WI38 (cell line): ENCODE results near the gene SGK1.

ENCODE experiments used
- H3K4me3 ChIP-seq: 2 replicates; pipeline ENCODE4 v1.5.1; 2011; ENCODE audit warnings: low read depth, mild to moderate bottlenecking, control low read depth, low read length
- TF ChIP-seq, protein P1 (sequence below): IDR thresholded peaks from 2 replicates; pipeline ENCODE4 v1.5.1; 2012; ENCODE audit warnings: low read depth, mild to moderate bottlenecking, control low read depth, low read length

The SGK1 gene

DNA sequence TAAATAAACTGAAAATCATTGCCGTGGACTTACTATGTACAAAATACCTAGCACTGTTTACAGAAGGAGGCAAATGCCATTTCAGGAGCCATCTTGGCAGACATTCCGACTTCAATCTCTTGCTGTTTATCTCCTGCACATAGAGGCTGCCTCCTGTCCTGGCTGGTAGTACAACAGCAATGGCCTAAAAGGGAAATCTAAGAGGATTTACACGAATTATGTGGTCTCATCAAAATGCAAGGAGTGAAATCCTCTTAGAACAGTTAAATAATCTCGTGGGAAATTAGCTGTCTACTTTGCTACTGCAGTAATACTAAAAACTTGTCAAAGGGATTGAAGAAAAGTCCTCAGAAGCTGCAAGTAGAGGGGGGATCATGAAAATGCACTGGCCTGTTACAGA lies 183.3 kb downstream of the SGK1 start:
- TF ChIP-seq, protein P1, sequence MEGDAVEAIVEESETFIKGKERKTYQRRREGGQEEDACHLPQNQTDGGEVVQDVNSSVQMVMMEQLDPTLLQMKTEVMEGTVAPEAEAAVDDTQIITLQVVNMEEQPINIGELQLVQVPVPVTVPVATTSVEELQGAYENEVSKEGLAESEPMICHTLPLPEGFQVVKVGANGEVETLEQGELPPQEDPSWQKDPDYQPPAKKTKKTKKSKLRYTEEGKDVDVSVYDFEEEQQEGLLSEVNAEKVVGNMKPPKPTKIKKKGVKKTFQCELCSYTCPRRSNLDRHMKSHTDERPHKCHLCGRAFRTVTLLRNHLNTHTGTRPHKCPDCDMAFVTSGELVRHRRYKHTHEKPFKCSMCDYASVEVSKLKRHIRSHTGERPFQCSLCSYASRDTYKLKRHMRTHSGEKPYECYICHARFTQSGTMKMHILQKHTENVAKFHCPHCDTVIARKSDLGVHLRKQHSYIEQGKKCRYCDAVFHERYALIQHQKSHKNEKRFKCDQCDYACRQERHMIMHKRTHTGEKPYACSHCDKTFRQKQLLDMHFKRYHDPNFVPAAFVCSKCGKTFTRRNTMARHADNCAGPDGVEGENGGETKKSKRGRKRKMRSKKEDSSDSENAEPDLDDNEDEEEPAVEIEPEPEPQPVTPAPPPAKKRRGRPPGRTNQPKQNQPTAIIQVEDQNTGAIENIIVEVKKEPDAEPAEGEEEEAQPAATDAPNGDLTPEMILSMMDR = no peak
- H3K4me3 ChIP-seq = no peak overlapping the region

DNA sequence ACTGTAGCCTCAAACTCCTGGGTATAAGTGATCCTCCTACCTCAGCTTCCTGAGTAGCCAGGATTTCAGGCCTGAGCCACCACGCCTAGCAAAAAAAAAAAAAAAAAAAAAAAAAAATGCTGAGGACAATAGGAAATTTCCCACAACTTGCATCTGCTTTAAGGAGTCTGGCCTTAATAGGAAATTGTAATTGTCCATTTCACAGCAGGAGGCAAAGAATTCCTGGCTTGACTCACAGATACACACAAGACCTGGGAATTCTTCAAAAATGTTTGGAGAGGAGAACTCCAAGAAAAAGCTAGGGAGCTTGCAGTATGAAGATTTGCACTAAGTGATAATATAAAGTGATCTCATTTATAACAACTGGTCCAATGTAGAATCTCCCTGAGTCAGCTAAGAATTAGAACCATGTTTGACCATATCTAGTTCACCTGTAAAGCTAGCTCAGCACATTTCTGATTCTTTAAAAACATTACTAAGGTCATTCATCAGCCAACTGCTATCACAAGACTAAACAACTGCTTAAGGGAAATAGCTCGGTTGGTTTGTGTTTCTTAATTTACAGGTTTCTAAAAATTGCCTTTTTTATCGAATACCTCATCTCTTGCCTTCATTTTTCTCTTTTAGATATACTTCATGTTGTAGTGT lies 185.3 kb downstream of the SGK1 start:
- H3K4me3 ChIP-seq = no peak overlapping the region
- TF ChIP-seq, protein P1 = no peak

DNA sequence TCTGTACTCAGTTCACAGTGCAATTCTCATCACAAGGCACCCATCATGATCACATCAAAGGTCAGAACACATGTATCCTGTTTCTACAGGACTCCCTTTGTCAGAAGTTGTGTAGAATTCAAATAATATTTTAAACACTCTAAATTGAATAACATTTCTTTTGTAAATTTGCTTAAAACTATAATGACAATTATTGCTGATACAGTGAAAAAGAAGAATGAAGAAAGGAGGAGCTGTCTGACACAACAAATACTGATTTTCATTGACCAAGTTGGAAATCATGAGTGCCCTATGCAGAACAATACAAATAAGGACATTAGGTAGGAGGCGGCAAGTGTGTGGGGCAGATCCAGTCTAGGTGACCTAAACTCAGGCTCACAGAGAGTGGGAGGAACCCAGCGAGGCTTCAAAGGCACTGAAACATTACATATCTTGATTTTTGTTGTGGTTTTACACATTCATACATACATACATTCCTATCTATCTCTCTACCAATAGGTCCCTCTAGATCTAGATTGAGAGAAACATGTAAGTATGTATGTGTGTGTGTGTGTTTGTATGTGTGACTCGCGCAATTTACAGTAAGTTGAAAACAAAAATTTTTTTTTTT lies 186.3 kb downstream of the SGK1 start:
- TF ChIP-seq, protein P1 = no peak
- H3K4me3 ChIP-seq = no peak overlapping the region

DNA sequence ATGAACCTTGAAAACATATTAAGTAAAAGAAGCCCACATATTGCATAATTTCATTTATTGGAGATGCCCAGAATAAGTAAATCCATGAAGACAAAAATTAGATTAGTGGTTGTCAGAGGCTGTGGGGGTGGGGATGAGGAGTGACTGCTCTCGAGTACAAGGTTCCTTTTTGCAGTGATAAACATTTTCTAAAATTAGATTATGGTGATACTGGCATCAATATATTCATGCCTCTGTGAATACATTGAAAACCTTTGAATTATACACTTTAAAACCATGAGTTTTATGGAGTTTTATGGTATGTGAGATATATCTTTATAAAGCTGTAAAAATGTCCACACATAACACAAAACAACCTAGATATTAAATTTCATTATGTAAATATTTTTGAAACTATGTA lies 189.8 kb downstream of the SGK1 start:
- TF ChIP-seq, protein P1 = no peak
- no peak overlapping the region for H3K4me3 ChIP-seq

DNA sequence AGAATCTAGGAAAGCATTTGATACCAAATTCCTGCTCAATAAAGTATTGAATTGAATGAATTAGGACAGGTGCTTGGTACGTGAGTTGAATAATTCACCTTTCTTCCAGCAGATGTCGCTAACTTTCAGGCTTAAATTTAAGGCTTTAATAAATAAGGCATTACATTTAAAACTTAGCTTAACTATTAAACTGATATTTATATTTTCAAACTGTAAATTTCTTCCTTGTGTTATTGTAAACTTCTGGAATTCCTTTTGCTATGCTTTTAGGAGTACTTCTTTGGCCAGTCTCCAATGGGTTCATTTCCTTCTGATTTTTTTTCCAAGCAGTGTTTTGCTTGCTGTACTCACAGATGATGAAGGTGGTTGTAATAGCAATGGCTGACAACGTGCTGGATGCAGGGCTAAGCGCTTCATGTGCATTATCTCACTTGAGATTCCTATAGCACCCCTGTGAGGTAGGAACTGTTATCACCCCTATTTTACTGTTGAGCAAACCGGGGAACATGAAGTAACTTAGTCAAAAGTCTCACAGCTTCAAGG lies 194.2 kb downstream of the SGK1 start:
- no peak overlapping the region for H3K4me3 ChIP-seq
- TF ChIP-seq, protein P1 = peak; percentile 39; the same call in 1 of the 2 replicates

DNA sequence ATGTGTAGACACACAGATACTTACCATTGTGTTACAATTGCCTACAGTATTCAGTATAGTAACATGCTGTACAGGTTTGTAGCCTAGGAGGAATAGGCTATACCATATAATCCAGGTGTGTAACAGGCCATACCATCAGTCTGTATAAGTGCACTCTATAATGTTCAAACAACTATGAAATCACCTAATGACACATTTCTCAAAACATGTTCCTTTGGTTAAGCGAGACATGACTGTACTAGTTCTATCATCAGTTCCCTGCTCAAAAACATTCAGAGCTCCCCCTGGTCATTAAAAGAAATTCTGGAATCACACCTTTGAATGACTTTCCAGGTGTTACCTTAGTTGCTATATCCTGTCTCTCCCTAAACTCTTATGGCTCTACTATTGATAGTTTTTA lies 195.1 kb downstream of the SGK1 start:
- H3K4me3 ChIP-seq = no peak overlapping the region
- TF ChIP-seq, protein P1 = no peak

DNA sequence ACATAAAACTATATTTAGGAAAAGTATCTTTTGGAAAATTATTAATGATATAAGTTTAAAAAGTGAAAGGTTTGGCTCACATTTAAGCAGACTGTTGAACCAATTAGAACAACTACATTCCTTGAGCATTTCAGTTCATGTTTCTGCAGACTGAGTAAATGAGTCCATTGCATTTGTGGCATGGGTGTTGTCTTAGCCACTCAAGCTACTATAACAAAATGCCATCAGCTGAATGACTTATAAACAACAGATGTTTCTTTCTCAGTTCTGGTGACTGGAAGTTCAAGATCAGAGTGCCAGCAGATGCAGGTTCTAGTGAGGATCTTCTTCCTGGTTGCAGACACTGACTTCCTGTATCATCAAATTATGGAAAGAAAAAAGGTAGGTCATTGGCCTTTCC lies 198.4 kb downstream of the SGK1 start:
- TF ChIP-seq, protein P1 = no peak
- H3K4me3 ChIP-seq = no peak overlapping the region
